H1 (cell line): ENCODE measurements around the gene MYBPC3. TPM values are rescaled to one million over a fixed set of nuclear protein-coding genes. Genes with fewer than 3 reads are reported as not detected.

Experiments used
- ASH2L ChIP-seq: fragments of 200-600, 300-600 bp; sonication (generic); IDR thresholded peaks from one replicate; pipeline ENCODE4 v1.7.1; 2017; ENCODE audit warnings: low read length
- CEBPB ChIP-seq: IDR thresholded peaks from 2 replicates; pipeline ENCODE4 v1.6.1; 2012; ENCODE audit warnings: low read depth, low read length
- CTBP2 ChIP-seq: IDR thresholded peaks from 2 replicates; pipeline ENCODE4 v1.7.0; 2011; ENCODE audit warnings: borderline replicate concordance, mild to moderate bottlenecking, moderate library complexity, mixed read lengths, low read length; ENCODE audit not compliant: insufficient read depth, insufficient read length
- EP300 ChIP-seq, 2 experiments: IDR thresholded peaks; 1 replicate in 1 of 2; 2 replicates in 1 of 2; pipeline ENCODE4 v1.6.1; 2011 to 2012; ENCODE audit warnings: low read depth in 2 of 2, low read length in 2 of 2, mild to moderate bottlenecking in 2 of 2, borderline replicate concordance in 1 of 2, inconsistent platforms in 1 of 2, moderate library complexity in 1 of 2
- SAP30 ChIP-seq: fragments of 300-600 bp; sonication (generic); IDR thresholded peaks from 2 replicates; pipeline ENCODE4 v1.7.1; 2012; ENCODE audit warnings: low read length, moderate library complexity, mild to moderate bottlenecking, inconsistent platforms; ENCODE audit not compliant: insufficient read depth, insufficient replicate concordance
- SIRT6 ChIP-seq: IDR thresholded peaks from one replicate; pipeline ENCODE4 v1.7.1; 2012; ENCODE audit warnings: low read length, inconsistent platforms
- TAF1 ChIP-seq: IDR thresholded peaks from 2 replicates; pipeline ENCODE4 v1.6.1; 2011; ENCODE audit warnings: mild to moderate bottlenecking, low read depth, low read length
- polyA plus RNA-seq, 7 experiments: library from polyadenylated mRNA; depleted of rRNA in 3 of 7; stranded (reverse) in 5 of 7; unstranded in 2 of 7; fragments of >200 nt in 5 of 7; fragments of 200-250 nt in 2 of 7; gene quantifications; 1 replicate in 5 of 7; 2 replicates in 1 of 7; 4 replicates in 1 of 7; pipeline versions ENCODE4 v1.2.1 to v1.2.3, GENCODE V29; 2011 to 2013; ENCODE audit warnings: missing spikeins in 2 of 7, mixed read lengths in 2 of 7
- total RNA-seq: library from RNA; stranded (reverse); fragmentation: NEBNext Ultra II Directional; extraction: Animal tissue kit (Norgen Biotek cat#: 25700); gene quantifications from 2 replicates; pipeline ENCODE4 v1.2.1, GENCODE V29; 2021

The MYBPC3 gene
- total and polyA plus RNA-seq, 2 of the 8 experiments (the other 6 are each of a cell fraction or from before 2014, with no cell fraction given) = 0.05 TPM; not detected in 1

DNA sequence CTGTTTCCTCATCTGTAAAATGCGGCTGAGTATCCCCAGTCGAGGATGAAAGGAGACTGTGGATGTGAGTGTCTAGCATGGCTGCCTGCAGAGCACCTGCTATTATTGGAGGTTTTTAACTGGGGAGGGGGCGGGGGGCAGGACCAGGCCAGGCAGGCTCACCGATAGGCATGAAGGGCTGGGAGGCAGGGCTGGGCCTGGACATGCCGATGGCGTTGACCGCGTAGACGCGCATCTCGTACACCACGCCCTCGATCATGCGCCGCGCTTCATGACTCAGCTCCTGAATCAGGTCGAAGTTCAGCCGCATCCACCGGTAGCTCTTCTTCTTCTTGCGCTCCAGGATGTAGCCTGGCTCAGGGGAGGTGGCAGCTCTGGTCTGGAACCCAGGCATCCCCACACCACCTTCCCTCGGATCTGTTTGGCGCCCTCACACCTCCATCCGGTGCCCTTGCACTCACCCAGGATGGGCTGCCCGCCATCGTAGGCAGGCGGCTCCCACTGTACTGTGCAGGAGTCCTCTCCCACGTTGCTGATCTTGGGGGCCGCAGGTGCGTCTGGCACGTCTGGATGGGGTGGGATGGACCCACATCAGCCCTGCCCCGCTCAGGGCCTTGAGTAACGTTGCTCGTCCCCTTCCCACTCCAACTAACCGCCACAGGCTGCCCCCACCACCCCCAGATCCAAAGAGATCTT, 15.1 kb downstream of the MYBPC3 start (continued):
- TF ChIP-seq TAF1 = no peak
- no peak for TF ChIP-seq ASH2L
- no peak for TF ChIP-seq CEBPB
- no peak for TF ChIP-seq CTBP2
- TF ChIP-seq SIRT6 = no peak
- TF ChIP-seq SAP30 = no peak
- no peak for TF ChIP-seq EP300 (IDR thresholded peaks at IDR 0.05; ENCODE audit: borderline replicate concordance in 1 of 2, low read depth in 2 of 2, low read length in 2 of 2)
